ENCODE measurements around the gene ZNF524. TPM values are rescaled to one million over a fixed set of nuclear protein-coding genes. Genes with fewer than 3 reads are reported as not detected.

Gene ZNF524, protein sequence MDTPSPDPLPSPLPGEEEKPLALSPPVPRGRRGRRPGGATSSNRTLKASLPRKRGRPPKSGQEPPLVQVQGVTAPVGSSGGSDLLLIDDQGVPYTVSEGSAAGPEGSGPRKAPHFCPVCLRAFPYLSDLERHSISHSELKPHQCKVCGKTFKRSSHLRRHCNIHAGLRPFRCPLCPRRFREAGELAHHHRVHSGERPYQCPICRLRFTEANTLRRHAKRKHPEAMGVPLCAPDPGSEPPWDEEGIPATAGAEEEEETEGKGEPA
- total RNA-seq = 7.7 and 9.9 TPM in 2 replicates

DNA sequence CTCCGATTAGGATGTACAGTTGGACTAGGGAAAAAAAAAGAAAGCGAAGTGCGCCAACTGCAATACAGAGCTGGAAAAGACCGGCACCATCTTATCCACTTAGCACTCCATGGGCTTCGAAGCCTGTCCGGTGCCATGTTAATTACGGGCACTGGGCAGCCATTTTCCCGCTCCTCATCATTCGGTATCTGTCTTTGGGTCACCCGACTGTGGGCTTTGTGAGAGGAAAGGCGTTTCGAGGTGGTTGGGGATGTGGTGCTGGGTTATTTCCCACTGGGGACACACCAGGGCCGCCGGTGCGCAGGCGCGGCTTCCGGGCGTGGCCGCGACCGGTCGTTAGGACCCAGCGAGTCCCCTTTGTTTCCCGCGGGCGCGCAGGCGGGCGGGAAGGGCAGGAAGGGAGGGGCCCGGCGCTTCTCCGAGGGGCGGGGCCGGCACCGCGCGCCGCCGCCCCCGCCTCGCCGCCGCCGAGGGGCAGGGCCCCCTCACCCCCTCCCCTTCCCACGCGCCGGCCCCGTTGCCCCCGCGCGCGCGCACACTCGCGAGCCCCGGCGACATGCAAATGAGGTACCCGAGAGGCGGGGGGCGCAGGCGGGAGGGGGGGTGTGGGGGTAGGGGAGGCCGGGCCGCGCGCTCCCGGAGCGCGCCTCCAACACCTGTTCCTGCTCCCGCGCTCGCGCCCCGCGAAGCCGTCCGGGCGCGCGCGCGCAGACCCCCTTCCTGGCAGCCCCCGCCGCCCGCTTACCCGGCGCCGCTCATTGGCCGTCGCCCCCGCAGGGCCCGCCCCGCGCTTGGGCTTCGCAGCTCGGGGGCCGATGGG lies at the start of gene ZNF524:
TSS of gene ZNF524 (plus strand) at position 447 of the 820 bp plus-strand sequence. CDS start 1,825 bp downstream, outside the sequence.

DNA sequence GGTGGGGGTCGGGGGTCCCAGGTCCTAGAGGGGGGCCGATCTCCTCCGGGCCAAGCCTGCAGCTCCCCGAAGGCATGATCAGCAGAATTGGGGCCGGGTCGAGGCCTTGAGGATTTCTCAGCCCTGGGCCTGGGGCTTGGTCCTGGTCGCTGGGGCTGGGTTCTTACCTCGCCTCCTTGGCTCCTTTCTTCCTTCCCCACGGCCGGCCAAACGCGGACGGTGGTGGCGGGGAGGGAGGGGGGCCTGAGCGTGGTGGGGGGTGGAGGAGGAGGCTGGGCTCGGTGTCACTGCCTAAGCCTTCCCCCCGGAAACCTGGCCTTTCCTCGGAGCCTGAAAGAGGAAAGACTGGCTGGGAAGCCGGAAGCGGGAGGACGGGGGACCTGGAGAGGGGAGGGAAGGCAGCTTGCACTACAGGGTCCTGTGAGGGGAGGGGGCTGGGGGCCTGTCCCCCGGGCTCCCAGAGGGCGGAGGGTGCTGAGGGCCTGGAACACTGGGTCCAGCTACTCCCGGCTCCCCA lies 19.4 kb upstream of the ZNF524 start, which contains the start of gene ZNF579:
TSS of gene ZNF579 (minus strand) at position 221 of the 517 bp plus-strand sequence. CDS start 1,209 bp downstream, outside the sequence.

DNA sequence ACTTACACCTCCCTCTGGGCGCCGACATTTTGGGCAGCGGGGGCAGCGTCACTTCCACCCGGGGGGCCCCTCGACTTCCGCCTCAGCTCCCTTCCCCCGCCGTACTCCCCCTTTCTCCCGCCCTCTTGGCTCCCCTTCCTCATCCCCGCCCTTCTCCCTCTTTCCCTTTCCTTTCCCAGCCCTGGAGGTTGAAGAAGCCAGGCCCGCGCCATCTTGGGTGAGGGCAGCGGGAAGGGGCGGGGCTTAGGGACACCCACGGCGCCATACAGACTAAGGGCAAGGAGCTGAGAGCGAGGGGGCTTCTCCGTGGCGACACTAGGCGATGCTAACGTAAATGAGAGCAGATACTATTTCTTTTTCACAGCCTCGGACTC lies 633 bp upstream of the ZNF524 start, which contains the start of gene FIZ1:
TSS of gene FIZ1 (minus strand) at position 50 of the 374 bp plus-strand sequence. CDS start 1,652 bp downstream, outside the sequence.

DNA sequence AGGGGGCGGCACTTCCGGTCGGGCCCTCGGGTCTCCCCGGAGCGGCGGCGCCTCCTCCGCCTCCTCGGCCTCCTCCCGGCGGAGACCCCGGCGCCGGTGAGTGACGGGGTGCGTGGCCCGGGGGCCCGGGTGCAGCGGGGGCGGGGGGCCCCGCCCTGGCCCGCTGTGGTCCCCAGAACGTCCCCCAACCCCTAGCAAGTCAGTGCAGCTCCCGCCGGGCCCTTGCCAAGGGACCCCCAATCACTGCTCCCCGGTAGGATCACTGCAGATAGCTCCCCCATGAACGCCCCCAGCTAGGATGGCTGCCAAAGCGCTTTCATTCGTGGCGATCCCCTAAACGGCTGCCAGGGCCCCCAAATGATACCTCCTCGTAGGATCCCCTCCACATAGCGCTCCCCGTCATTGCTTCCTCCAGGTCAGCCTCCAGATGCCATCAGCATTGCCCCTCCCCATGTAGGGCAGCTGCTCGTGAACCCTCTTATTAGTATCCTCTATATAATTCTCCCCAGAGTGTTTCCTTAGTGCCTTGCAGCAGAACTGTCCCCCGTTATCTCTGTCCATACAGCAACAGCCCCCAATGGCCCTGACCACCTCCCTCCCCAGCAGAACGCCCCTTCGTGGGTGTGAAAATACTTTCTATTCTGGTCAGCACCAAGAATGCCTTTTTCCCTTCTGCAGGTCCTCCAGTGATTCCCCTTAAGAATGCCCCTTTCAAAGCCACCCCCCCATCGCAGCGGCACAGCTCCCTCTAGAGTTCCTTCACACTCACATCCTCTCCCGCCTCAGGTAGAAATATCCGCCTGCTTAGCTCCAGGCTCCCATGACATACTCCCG lies 5.8 kb downstream of the ZNF524 start, which contains the start of gene ZNF865:
TSS of gene ZNF865 (plus strand) at position 11 of the 834 bp plus-strand sequence. CDS start 7,972 bp downstream, outside the sequence.

DNA sequence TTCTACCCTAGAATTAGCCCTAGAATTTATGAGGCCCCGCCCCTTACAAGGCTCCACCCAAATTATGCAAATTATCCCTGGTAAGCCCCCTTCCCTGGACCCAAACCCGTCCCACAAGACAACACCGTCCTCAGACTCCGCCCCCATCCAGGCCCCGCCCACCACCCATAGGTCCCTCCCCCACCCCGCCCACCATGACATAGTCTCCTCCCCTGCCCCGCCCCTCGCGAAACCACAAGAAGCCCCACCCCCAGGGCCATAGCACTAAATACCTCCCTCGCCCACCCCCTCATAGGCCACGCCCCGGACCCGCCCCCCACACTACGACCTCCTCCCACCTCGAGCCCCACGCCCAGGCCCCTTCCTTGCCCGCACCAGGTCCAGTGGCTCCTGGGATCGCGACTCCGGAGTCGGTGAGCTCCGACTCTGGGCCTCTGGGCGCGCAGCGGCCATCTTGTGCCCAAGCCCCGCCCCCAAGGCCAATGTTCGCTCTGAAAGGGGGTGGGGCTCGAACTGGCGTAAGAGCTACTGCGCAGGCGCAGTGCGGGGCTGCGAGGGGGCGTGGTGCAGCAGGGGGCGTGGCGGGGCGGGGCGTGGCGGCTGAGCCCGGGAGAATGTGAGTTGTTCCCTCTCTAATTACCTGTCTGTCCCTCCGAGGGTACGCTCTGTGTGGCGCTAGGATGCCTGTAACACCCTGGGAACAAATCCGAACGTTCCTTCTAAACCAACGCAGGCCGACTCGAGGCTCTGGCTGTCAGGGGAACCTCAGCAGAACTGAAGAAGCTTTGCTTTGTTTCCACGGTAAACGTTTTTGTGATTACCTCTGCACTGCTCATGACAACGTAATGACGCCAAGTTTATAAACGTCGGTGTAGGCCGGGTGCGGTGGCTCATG lies 24.3 kb downstream of the ZNF524 start, which contains the start of gene ZNF784:
TSS of gene ZNF784 (minus strand) at position 458 of the 895 bp plus-strand sequence. CDS start at position 453, 5 bp downstream.

DNA sequence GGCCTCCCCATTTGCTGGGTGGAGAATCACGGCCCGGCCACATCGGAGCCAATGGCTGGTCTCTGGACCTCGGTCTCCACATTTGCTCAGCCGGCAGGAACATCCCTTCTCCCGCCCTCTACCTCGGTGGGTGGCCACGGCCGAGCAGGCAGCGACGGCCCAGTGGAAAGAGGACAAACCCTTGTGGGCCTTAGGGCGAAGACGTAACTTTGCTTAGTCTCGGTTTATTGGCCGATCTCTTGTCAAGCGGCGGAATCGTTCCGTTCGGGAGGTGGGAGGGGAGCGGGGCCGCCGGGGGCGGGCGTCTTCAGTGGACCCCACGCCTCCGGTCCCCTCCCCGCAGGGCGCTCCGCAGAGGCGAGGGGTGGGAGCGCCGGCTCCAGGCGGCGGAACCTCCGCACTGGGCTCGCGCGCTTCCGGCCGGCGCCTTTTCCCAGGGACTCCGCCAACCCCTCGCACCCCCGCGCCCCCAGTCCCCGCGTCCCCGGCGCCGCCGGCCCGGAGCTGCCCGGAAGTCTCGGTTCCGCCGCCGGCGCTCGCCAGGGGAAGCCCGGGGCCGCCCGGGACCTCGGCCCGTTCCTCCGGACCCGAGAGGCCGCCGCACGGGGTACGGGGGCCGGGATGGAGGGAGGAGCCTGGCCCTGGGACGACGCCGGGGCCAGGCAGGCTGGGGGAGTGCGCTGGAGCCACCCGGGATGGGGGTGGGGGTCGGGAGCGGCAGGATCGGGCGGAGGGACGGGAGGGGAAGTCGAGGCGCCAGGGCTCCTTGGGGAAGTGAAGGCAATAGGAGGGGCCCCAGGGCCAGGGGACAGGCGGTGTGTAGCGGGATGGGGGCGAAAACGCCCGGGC lies 40.7 kb downstream of the ZNF524 start, which contains the start of gene ZNF580:
TSS of gene ZNF580 (plus strand) at position 426 of the 849 bp plus-strand sequence. CDS start 1,507 bp downstream, outside the sequence.

DNA sequence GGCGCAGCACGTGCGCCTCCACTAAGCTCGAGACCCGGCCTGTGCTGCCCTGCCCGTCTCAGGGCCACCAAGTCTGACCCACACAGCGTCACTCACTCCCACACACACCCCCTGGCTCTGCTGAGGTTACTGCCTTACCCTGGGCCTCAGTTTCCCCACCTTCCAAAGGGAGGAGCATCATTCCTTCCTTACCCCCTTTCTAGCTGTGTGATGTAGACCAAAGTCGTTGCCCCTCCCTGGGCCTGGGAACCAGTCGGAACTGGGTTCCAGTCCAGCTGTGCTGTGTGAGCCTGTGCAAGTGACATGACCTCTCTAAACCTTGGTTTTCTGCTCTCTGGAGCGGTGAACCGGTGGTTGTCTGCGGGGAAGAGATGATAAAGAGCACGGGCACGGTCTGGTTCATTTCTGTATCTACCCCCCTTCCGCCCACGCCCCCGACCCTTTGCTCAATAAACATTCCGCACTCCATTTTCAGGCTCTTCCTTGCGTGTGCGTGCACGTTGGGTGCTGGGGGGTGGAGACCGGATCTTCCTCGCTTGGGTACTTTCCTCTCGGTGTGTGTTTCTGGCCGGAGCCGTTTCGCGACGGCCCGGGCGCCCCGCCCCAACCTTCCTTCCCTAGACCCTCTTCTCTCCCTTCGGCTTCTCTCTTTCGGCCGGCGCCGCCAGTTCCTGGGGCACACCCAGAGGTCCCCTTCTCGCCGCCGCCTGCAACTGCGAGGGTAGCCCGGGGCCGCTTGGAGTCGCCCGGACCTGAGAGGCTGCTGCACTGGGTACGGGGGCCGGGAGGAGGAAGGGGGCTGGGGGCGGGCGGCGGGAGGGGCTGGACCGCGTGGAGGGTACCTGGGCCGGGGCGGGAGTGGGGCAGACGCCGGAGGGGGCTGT lies 43.2 kb downstream of the ZNF524 start, which contains the start of gene ZNF581:
TSS of gene ZNF581 (plus strand) at position 647 of the 884 bp plus-strand sequence. CDS start 923 bp downstream, outside the sequence.

DNA sequence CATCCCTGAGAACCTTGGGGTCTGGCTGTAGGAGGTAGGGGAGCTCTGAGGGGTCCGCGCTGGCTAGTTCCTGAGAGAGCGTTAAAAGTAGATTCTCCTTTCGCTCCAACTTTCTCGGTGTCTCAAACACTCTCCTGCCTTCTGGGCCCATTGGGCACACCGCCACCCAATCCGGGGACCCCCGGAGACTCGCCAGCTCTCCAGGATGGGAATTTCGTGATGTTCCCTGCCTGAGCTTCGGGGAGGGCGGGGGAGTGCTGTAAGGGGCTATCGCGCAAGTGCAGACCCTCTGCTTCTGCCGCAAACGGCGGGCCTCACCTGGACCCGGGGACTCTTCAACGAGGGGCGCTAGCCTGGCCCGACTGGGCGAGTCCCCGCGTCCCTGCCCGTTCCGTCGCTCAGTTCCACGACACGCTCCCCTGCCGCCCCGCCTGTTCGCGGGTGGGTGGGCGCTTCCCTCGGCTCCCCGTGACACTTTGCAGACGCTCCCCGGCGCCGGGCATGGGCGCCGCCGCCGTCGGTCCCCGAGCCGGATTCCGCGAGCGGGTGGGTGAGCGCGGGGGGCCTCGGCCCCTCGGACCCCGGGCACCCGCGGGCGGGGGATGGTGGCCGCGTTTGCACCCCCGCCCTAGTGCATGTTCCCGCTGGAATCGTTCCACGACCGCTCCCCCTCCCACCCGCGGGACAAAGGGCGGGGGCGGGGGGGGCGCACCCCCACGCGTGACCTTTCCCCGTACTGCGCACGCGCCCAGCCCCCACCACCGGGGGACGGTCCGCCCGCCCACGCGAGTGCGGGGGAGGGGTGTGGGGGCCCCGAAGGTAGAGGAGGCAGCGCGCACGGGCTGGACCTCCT lies 47.9 kb downstream of the ZNF524 start, which contains the start of gene CCDC106:
TSS of gene CCDC106 (plus strand) at position 481 of the 853 bp plus-strand sequence. CDS start 835 bp downstream, outside the sequence.

Other genes starting within 250 kb of the ZNF524 start
- gene COX6B2, start 245.6 kb upstream of the ZNF524 start, total RNA-seq = not detected in 2 replicates
- gene GARIN5B, start 237.0 kb upstream of the ZNF524 start, total RNA-seq = not detected in 2 replicates
- 6.9 and 8.5 TPM in 2 replicates for gene IL11, start 229.8 kb upstream of the ZNF524 start, total RNA-seq
- gene TMEM190, start 223.5 kb upstream of the ZNF524 start, total RNA-seq = 0.37 TPM in 1 of 2 replicates, not detected in the other
- 0.33 and 0.75 TPM in 2 replicates for gene TMEM238, start 216.0 kb upstream of the ZNF524 start, total RNA-seq
- 393 and 410 TPM in 2 replicates for gene RPL28, start 214.4 kb upstream of the ZNF524 start, total RNA-seq
- 268 and 487 TPM in 2 replicates for gene UBE2S, start 192.5 kb upstream of the ZNF524 start, total RNA-seq
- not detected in 2 replicates for gene SHISA7, start 157.0 kb upstream of the ZNF524 start, total RNA-seq
- 52.5 and 63.2 TPM in 2 replicates for gene ISOC2, start 138.6 kb upstream of the ZNF524 start, total RNA-seq
- gene C19orf85, start 135.5 kb upstream of the ZNF524 start, total RNA-seq = not detected in 2 replicates
- 1.5 and 1.9 TPM in 2 replicates for gene ZNF628, start 123.7 kb upstream of the ZNF524 start, total RNA-seq
- 19.1 and 29.9 TPM in 2 replicates for gene NAT14, start 115.1 kb upstream of the ZNF524 start, total RNA-seq
- gene SSC5D, start 111.9 kb upstream of the ZNF524 start, total RNA-seq = 22.4 and 38.0 TPM in 2 replicates
- 0.11 and 1.5 TPM in 2 replicates for gene SBK2, start 63.2 kb upstream of the ZNF524 start, total RNA-seq
- 0.12 TPM in 1 of 2 replicates, not detected in the other for gene SBK3, start 54.7 kb upstream of the ZNF524 start, total RNA-seq
- 3.8 and 5.9 TPM in 2 replicates for gene ZNF579, start 19.4 kb upstream of the ZNF524 start, total RNA-seq
- 2.7 and 3.0 TPM in 2 replicates for gene FIZ1, start 771 bp upstream of the ZNF524 start, total RNA-seq
- gene ZNF865, start 5.4 kb downstream of the ZNF524 start, total RNA-seq = 1.00 and 1.2 TPM in 2 replicates
- 4.4 and 5.4 TPM in 2 replicates for gene ZNF784, start 24.3 kb downstream of the ZNF524 start, total RNA-seq
- 4.1 and 4.2 TPM in 2 replicates for gene ZNF580, start 40.7 kb downstream of the ZNF524 start, total RNA-seq
- gene ZNF581, start 43.4 kb downstream of the ZNF524 start, total RNA-seq = 12.3 and 22.5 TPM in 2 replicates
- 2.5 and 8.5 TPM in 2 replicates for gene CCDC106, start 47.9 kb downstream of the ZNF524 start, total RNA-seq
- gene U2AF2, start 54.7 kb downstream of the ZNF524 start, total RNA-seq = 117 and 168 TPM in 2 replicates
- 79.4 and 112 TPM in 2 replicates for gene EPN1, start 74.9 kb downstream of the ZNF524 start, total RNA-seq
- not detected in 2 replicates for gene NLRP9, start 138.1 kb downstream of the ZNF524 start, total RNA-seq
- not detected in 2 replicates for gene RFPL4A, start 158.8 kb downstream of the ZNF524 start, total RNA-seq
- gene RFPL4AL1, start 168.8 kb downstream of the ZNF524 start, total RNA-seq = not detected in 2 replicates
- gene NLRP11, start 231.7 kb downstream of the ZNF524 start, total RNA-seq = not detected in 2 replicates
- not detected in 2 replicates for gene NLRP4, start 236.3 kb downstream of the ZNF524 start, total RNA-seq